ENCODE measurements around the gene HDLBP.

- no peak for TF ChIP-seq CTCF (IDR thresholded peaks at IDR 0.05)
- TF ChIP-seq POLR2A (IDR thresholded peaks at IDR 0.05): no peak
Measured at GRCh38 chr2:241275504-241275903, 40.0 kb downstream of the HDLBP start.
